Prostate gland (tissue), 2 donors: ENCODE data around the gene CIROP.

Experiments
- POLR2A ChIP-seq: fragments of 450-650 bp; IDR thresholded peaks from one replicate; pipeline ENCODE4 v1.6.1; 2016; ENCODE audit warnings: antibody characterized with exemption, mild to moderate bottlenecking
- TF ChIP-seq, protein P1 (sequence below), 4 experiments: fragments of 200-600 bp in 2 of 4; fragments of 450-650 bp in 2 of 4; sonication (generic) in 2 of 4; IDR thresholded peaks; 1 replicate in 3 of 4; 2 replicates in 1 of 4; pipeline ENCODE4 v1.5.1; 2016 to 2019; ENCODE audit warnings: antibody characterized with exemption in 4 of 4, mild to moderate bottlenecking in 2 of 4, moderate library complexity in 2 of 4

DNA sequence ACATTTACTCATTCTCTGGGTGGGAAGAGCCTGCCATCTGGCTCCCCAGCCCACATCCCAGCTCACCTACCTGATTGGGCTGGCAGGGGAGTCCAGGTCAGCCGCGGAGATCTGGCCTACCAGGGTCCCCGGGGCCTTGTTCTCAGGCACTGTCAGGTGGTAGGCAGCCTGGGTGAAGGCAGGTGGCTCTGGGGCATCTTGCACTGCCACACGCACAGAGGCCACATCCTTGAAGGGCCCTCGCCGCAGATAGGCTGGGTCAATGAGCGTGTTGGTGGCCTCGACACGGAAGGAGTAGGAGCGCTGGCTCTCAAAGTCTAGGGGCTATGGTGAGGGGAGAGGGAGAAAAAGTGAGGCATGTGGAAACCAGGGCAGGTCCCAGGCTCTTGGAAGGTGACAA is 51.4 kb downstream of the CIROP start:
- TF ChIP-seq, protein P1, sequence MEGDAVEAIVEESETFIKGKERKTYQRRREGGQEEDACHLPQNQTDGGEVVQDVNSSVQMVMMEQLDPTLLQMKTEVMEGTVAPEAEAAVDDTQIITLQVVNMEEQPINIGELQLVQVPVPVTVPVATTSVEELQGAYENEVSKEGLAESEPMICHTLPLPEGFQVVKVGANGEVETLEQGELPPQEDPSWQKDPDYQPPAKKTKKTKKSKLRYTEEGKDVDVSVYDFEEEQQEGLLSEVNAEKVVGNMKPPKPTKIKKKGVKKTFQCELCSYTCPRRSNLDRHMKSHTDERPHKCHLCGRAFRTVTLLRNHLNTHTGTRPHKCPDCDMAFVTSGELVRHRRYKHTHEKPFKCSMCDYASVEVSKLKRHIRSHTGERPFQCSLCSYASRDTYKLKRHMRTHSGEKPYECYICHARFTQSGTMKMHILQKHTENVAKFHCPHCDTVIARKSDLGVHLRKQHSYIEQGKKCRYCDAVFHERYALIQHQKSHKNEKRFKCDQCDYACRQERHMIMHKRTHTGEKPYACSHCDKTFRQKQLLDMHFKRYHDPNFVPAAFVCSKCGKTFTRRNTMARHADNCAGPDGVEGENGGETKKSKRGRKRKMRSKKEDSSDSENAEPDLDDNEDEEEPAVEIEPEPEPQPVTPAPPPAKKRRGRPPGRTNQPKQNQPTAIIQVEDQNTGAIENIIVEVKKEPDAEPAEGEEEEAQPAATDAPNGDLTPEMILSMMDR (IDR thresholded peaks at IDR 0.05) = no peak
- no peak for TF ChIP-seq POLR2A
